Heart right ventricle (tissue), 16 donors: ENCODE data around the gene BMPER. TPM values are rescaled to one million over a fixed set of nuclear protein-coding genes. Genes with fewer than 3 reads are reported as not detected.

ENCODE experiments used
- ATAC-seq, 8 donors: fragments of 200-7000 bp; cut with Tn5 transposase; one replicate each; pipeline ENCODE4 v1.9.1; 2020; ENCODE audit warnings: mild to moderate bottlenecking in 8 of 8, moderate library complexity in 8 of 8, moderate number of reproducible peaks in 1 of 8
- DNase-seq, 2 donors: peaks; one replicate each; pipeline ENCODE4 v3.0.0-alpha.2; 2020
- H3K27ac ChIP-seq, 10 donors: fragments of 200-600 bp; sonication (generic) in 2 of 10; one replicate each; pipeline versions ENCODE4 v1.5.0 to v1.8.0; 2020 to 2022; ENCODE audit warnings: mild to moderate bottlenecking in 3 of 10
- H3K27me3 ChIP-seq, 7 donors: fragments of 200-600 bp; one replicate each; pipeline ENCODE4 v1.8.0; 2021 to 2022; ENCODE audit warnings: mild to moderate bottlenecking in 2 of 7
- H3K36me3 ChIP-seq, 9 donors: fragments of 200-600 bp; sonication (generic) in 1 of 9; one replicate each; pipeline versions ENCODE4 v1.5.0 to v1.8.0; 2020 to 2022; ENCODE audit warnings: mild to moderate bottlenecking in 2 of 9
- H3K4me1 ChIP-seq, 9 donors: fragments of 200-600 bp; sonication (generic) in 1 of 9; one replicate each; pipeline versions ENCODE4 v1.5.0 to v1.8.0; 2020 to 2022; ENCODE audit warnings: mild to moderate bottlenecking in 4 of 9
- H3K4me3 ChIP-seq, 10 donors: fragments of 200-600 bp; sonication (generic) in 2 of 10; one replicate each; pipeline versions ENCODE4 v1.5.0 to v1.8.0; 2020 to 2022; ENCODE audit warnings: mild to moderate bottlenecking in 7 of 10, moderate library complexity in 2 of 10
- H3K9me3 ChIP-seq, 11 donors: fragments of 200-600 bp in 10 of 11; sonication (generic) in 2 of 11; one replicate each; pipeline versions ENCODE4 v1.5.0 to v1.8.0; 2013 to 2022; ENCODE audit warnings: mild to moderate bottlenecking in 2 of 11, control low read depth in 1 of 11, moderate library complexity in 1 of 11
- CTCF ChIP-seq, 9 donors: fragments of 200-600 bp; sonication (generic) in 2 of 9; IDR thresholded peaks; one replicate each; pipeline versions ENCODE4 v1.5.0 to v1.8.0; 2021 to 2022; ENCODE audit warnings: antibody characterized with exemption in 9 of 9, mild to moderate bottlenecking in 5 of 9, moderate library complexity in 1 of 9
- WGBS, 2 donors: extraction: QIAGEN DNeasy Blood & Tissue Kit; methylation state at CpG; one replicate each; pipeline ENCODE4 v1.1.7; 2013; ENCODE audit warnings: inconsistent platforms in 1 of 2; 5-methylcytosine and 5-hydroxymethylcytosine counted together
- intact Hi-C, 10 donors: fragments of 100-400 bp; cut with DNase I; formaldehyde crosslinking; loops; one replicate each; pipeline versions ENCODE4 v1.11.1 to v1.14.2; 2022
- polyA plus RNA-seq, 2 donors: library from polyadenylated mRNA; stranded (reverse); fragments of 200-250 nt; gene quantifications; one replicate each; pipeline ENCODE4 v1.2.3, GENCODE V29; 2013
- total RNA-seq, 10 donors: library from RNA; stranded (reverse); fragmentation: NEBNext Ultra II Directional in 3 of 10; extraction: Animal tissue kit (Norgen Biotek cat#: 25700) in 3 of 10; gene quantifications; one replicate each; pipeline versions ENCODE4 v1.2.1 to v1.2.4, GENCODE V29; 2021 to 2023
- donor health status: Arrhythmogenic right ventricular cardiomyopathy.
- donor health status: ischemic (EF 13 %, LVEDD 7.1; RV severe dilation, severe dysfunction).
- donor health status: healthy with polysubstance abuse.
- donor health status: DM: no; HTN: yes; CAD: no.
- donor health status: DM: no; HTN: no; CAD: no.
- donor health status: ischemic (EF 25% LVEDD 6.9; RV normal size, moderate dysfunction).
- donor health status: ischemic (EF 25% LVEDD 5.7; RV mildly dilated, moderate dysfunction).
- donor health status: healthy.
- donor health status: DM: yes; HTN: yes; CAD: no.
- donor health status: Ischemic cardiomyopathy.
- donor health status: ischemic (EF 35%, LVEDD 5.7; RV mildly dilated, moderate dysfunction).
- donor health status: nonischemic (EF 11% LVEDD 7.7; RV severe dilation, severe dysfunction).
- donor health status: DM: yes; HTN: yes; CAD: no.
- donor health status: PGD.
- donor health status: ischemic (EF 29% LVEDD 5.4; RV normal size, mild dysfunction).
- donor health status: nonischemic (EF 23%, LVEDD 6.1; RV moderate dilation, normal function).

The BMPER gene
- total and polyA plus RNA-seq, 12 donors = 0.70 to 3.9 (median 1.5) TPM

GRCh38 chr7:34059136-34059828 lies 153.9 kb downstream of the BMPER start:
- intact Hi-C loops = no loop called here
- Histone ChIP-seq H3K27ac (peak overlapping the region in 5 of 10 donors; percentile 9 to 56 (median 47)), H3K36me3 (no peaks in the 10 kb centered on the region), H3K4me1 (peaks cover 0 to 13% (median 3%) of the 10 kb centered on the region in 9 donors), H3K4me3 (no peak overlapping the region), H3K9me3 (no peaks in the 10 kb centered on the region), H3K27me3 (no peaks in the 10 kb centered on the region)
- TF ChIP-seq CTCF (IDR thresholded peaks at IDR 0.05) = no peak
- no peak for DNase-seq
- WGBS, 2 donors = 48 to 56% methylated on average over 8 of the region's 8 CpGs
- ATAC-seq = peak in 3 of 8 donors; percentile 11 to 34 (median 30)

- no peaks in the 10 kb centered on the region for H3K27me3 ChIP-seq
- intact Hi-C loops = loop anchor here in 1 of 10 donors (5.0 kb wide), 1 partner anchor 233 kb away; no protein-coding TSS in a partner anchor
- DNase-seq (no peak), ATAC-seq (peak in 4 of 8 donors; percentile 54 to 90 (median 80))
- peaks cover 0 to 13% (median 3%) of the 10 kb centered on the region in 9 donors for H3K4me1 ChIP-seq
- no peaks in the 10 kb centered on the region for H3K9me3 ChIP-seq
- H3K4me3 ChIP-seq = no peak overlapping the region
- 62 to 74% methylated on average over 4 of the region's 4 CpGs for WGBS, 2 donors
- peak overlapping the region in 1 of 10 donors; percentile 47 for H3K27ac ChIP-seq
- no peak for TF ChIP-seq CTCF (IDR thresholded peaks at IDR 0.05)
- no peaks in the 10 kb centered on the region for H3K36me3 ChIP-seq
Observed at GRCh38 chr7:34060196-34060947, 155.0 kb downstream of the BMPER start.

GRCh38 chr7:34061149-34061548 lies 155.8 kb downstream of the BMPER start:
- peaks cover 0 to 13% (median 3%) of the 10 kb centered on the region in 9 donors for H3K4me1 ChIP-seq
- WGBS, 2 donors = 86 to 89% methylated on average over 2 of the region's 2 CpGs
- H3K36me3 ChIP-seq = no peaks in the 10 kb centered on the region
- H3K27ac ChIP-seq = no peak overlapping the region
- H3K9me3 ChIP-seq = no peaks in the 10 kb centered on the region
- DNase-seq (no peak), ATAC-seq (peak in 1 of 8 donors; percentile 24)
- intact Hi-C loops = loop anchor here in 1 of 10 donors (5.0 kb wide), 1 partner anchor 234 kb away; no protein-coding TSS in a partner anchor
- no peaks in the 10 kb centered on the region for H3K27me3 ChIP-seq
- no peak for TF ChIP-seq CTCF (IDR thresholded peaks at IDR 0.05)
- no peak overlapping the region for H3K4me3 ChIP-seq

- DNase-seq (no peak), ATAC-seq (no peak)
- Histone ChIP-seq H3K4me3 (no peak overlapping the region), H3K36me3 (no peaks in the 10 kb centered on the region), H3K4me1 (peaks cover 0 to 13% (median 3%) of the 10 kb centered on the region in 9 donors), H3K9me3 (no peaks in the 10 kb centered on the region), H3K27ac (no peak overlapping the region), H3K27me3 (no peaks in the 10 kb centered on the region)
- intact Hi-C loops = loop anchor here in 1 of 10 donors (5.0 kb wide), 1 partner anchor 235 kb away; no protein-coding TSS in a partner anchor
- TF ChIP-seq CTCF (IDR thresholded peaks at IDR 0.05) = no peak
- 86 to 91% methylated on average over 4 of the region's 4 CpGs for WGBS, 2 donors
Observed at GRCh38 chr7:34062341-34062740, 157.0 kb downstream of the BMPER start.
